Measurements from ENCODE around the gene ATP2B2. TPM values are rescaled to one million over a fixed set of nuclear protein-coding genes. Genes with fewer than 3 reads are reported as not detected.
A peak's percentile ranks its signal among the peaks of the same experiment; 100 is the strongest.

The ATP2B2 gene
- total and polyA plus RNA-seq, 10 of the 15 experiments (the other 5 are each of a cell fraction or from before 2014, with no cell fraction given): 0.04 TPM; not detected in 9

GRCh38 chr3:10322352-10322710 is 183.1 kb downstream of the ATP2B2 start:
- Histone ChIP-seq H3K36me3 (ENCODE audit: control insufficient read depth in 2 of 2, insufficient read depth in 2 of 2, low read length in 1 of 2) (peaks cover 0 to 8% of the 10 kb centered on the region in 2 experiments; a peak in 2 of 4 replicates), H3K4me1 (ENCODE audit: control insufficient read depth, insufficient read depth, low read length) (0 out of 2 replicates have a peak, but pooled peaks cover 3% of the 10 kb centered on the region), H3K9me3 (replicated peaks; ENCODE audit: control insufficient read depth, insufficient read depth, low read length) (no peaks in the 10 kb centered on the region), H3K27ac (ENCODE audit: control insufficient read depth, insufficient read depth) (no peak overlapping the region), H2AFZ (ENCODE audit: control insufficient read depth, low read depth, low read length) (no peak overlapping the region; the same call in 1 of the 2 replicates), H3K4me3 (no peak overlapping the region), H4K20me1 (ENCODE audit: control insufficient read depth, insufficient read depth) (no peaks in the 10 kb centered on the region), H3K9ac (ENCODE audit: control insufficient read depth, insufficient read depth, low read length) (no peak overlapping the region), H3K27me3 (replicated peaks in 1 of 2; ENCODE audit: control insufficient read depth in 2 of 2, insufficient read depth in 2 of 2, low read length in 1 of 2) (peaks cover 0 to 3% of the 10 kb centered on the region in 2 experiments; a peak in 1 of 4 replicates), H3K4me2 (ENCODE audit: control insufficient read depth, insufficient read depth) (no peak overlapping the region), H3K79me2 (ENCODE audit: control insufficient read depth, insufficient read depth, low read length) (peaks cover 24% of the 10 kb centered on the region)
- TF ChIP-seq CREM (IDR thresholded peaks at IDR 0.05; ENCODE audit: low read depth): no peak
- no peak for TF ChIP-seq ATF3 (IDR thresholded peaks at IDR 0.05; ENCODE audit: borderline replicate concordance, extremely low read depth, low read depth, low read length)
- TF ChIP-seq E2F8 (IDR thresholded peaks at IDR 0.05; ENCODE audit: low read depth, partially characterized antibody): no peak
- no peak for TF ChIP-seq CBX5 (IDR thresholded peaks at IDR 0.05; ENCODE audit: low read depth)
- peak; percentile 70 for TF ChIP-seq RAD21 (IDR thresholded peaks at IDR 0.05; ENCODE audit: insufficient read depth, low read depth, low read length)
- no peak for TF ChIP-seq CEBPZ (IDR thresholded peaks at IDR 0.05; ENCODE audit: low read depth, low read length)
- peak; percentile 57 to 68 (median 62) for TF ChIP-seq CTCF (IDR thresholded peaks at IDR 0.05 in 2 of 3, conservative IDR thresholded peaks at IDR 0.05 in 1 of 3; ENCODE audit: control insufficient read depth in 2 of 3, extremely low read depth in 1 of 3, insufficient read depth in 1 of 3, low read depth in 3 of 3, low read length in 3 of 3)
- TF ChIP-seq BHLHE40 (IDR thresholded peaks at IDR 0.05; ENCODE audit: borderline replicate concordance in 1 of 2, low read depth in 2 of 2, low read length in 1 of 2): no peak
- TF ChIP-seq NBN (IDR thresholded peaks at IDR 0.05): 0 out of 2 replicates have a peak, but pooled peaks have one; percentile 28
- TF ChIP-seq TCF12 (IDR thresholded peaks at IDR 0.05; ENCODE audit: low read depth, low read length): no peak
- peak; percentile 56; the same call in 1 of the 2 replicates for TF ChIP-seq SMC3 (IDR thresholded peaks at IDR 0.05; ENCODE audit: borderline replicate concordance, low read length)
- TF ChIP-seq ZZZ3 (IDR thresholded peaks at IDR 0.05; ENCODE audit: control insufficient read depth, insufficient read length, low read depth): no peak
- intact Hi-C loops (cut with micrococcal nuclease; ENCODE audit: unreplicated experiment) (loop anchor here (5.0 to 10.0 kb wide), 2 partner anchors 205 to 388 kb away; partner anchors contain the start of genes BRK1 and CRELD1), in situ Hi-C loops (cut with MboI) (no loop called here)
- CTCF ChIA-PET: interaction anchor here (0.7 to 3.9 kb wide), 17 partner anchors 8 to 478 kb away, joined by 3 to 45 read pairs (median 3); partner anchors contain the start of genes CRELD1, EMC3 and RPUSD3
- peak; percentile 69 for ATAC-seq
- FAIRE-seq: peak; percentile 74
- no peak for DNase-seq (ENCODE audit: low read depth, low spot score)
- POLR2A ChIA-PET: interaction anchor here (0.6 to 1.2 kb wide), 3 partner anchors 39 to 391 kb away, joined by 3 to 4 read pairs (median 3); partner anchors contain the start of gene CRELD1
- no TSS peak for BruUV-seq (replicated peaks)
- RAD21 ChIA-PET (ENCODE audit: unreplicated experiment): interaction anchor here (0.8 to 4.7 kb wide), 7 partner anchors 30 to 476 kb away, joined by 3 to 51 read pairs (median 5); partner anchors contain the start of genes CRELD1, GHRL and TATDN2
- SMC1A ChIA-PET (ENCODE audit: uncharacterized antibody, unreplicated experiment): interaction anchor here (0.6 to 1.9 kb wide), 8 partner anchors 13 to 1319 kb away, joined by 3 to 20 read pairs (median 4); partner anchors contain the start of genes CRELD1 and GHRL
- WGBS (ENCODE audit: insufficient coverage, insufficient replicate concordance, low lambda C conversion rate, missing lambda C conversion rate): 100% methylated on average over 1 of the region's 1 CpG
